Measurements from ENCODE around the gene HES4. TPM values are rescaled to one million over a fixed set of nuclear protein-coding genes. Genes with fewer than 3 reads are reported as not detected.

Gene HES4
- total RNA-seq, 1 donor from 2014 or later: 218 TPM

DNA sequence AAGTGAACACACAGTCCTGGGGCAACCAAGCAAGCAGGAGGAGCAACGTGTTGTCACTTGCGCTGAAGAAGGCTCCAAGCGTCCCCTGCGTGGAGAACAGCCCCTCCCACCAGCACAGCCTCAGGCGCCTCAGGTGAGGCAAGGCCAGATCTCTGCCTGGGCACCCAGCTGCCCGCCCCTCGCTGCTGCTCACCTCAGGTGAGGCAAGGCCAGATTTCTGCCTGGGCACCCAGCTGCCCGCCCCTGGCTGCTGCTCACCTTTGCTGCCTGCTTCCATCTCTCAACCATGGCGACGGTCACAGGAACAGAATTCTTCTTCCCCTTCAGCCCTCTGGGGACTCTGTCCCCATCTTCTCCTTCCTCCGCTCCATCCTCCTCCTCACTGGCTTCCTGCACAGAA lies 43.3 kb downstream of the HES4 start:
- Mint-ChIP-seq H3K9me3 (ENCODE audit: unreplicated experiment) (peaks cover 5% of the 10 kb centered on the region), H3K36me3 (ENCODE audit: unreplicated experiment) (no peaks in the 10 kb centered on the region), H3K27ac (ENCODE audit: unreplicated experiment) (no peak overlapping the region), H3K4me3 (ENCODE audit: unreplicated experiment) (no peak overlapping the region), H3K4me1 (ENCODE audit: low read depth, unreplicated experiment) (peaks cover 7% of the 10 kb centered on the region), H3K27me3 (ENCODE audit: unreplicated experiment) (peaks cover 5% of the 10 kb centered on the region)
- TF ChIP-seq, protein P1, sequence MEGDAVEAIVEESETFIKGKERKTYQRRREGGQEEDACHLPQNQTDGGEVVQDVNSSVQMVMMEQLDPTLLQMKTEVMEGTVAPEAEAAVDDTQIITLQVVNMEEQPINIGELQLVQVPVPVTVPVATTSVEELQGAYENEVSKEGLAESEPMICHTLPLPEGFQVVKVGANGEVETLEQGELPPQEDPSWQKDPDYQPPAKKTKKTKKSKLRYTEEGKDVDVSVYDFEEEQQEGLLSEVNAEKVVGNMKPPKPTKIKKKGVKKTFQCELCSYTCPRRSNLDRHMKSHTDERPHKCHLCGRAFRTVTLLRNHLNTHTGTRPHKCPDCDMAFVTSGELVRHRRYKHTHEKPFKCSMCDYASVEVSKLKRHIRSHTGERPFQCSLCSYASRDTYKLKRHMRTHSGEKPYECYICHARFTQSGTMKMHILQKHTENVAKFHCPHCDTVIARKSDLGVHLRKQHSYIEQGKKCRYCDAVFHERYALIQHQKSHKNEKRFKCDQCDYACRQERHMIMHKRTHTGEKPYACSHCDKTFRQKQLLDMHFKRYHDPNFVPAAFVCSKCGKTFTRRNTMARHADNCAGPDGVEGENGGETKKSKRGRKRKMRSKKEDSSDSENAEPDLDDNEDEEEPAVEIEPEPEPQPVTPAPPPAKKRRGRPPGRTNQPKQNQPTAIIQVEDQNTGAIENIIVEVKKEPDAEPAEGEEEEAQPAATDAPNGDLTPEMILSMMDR (IDR thresholded peaks at IDR 0.05; ENCODE audit: partially characterized antibody, unreplicated experiment): no peak
- DNase-seq: no peak

DNA sequence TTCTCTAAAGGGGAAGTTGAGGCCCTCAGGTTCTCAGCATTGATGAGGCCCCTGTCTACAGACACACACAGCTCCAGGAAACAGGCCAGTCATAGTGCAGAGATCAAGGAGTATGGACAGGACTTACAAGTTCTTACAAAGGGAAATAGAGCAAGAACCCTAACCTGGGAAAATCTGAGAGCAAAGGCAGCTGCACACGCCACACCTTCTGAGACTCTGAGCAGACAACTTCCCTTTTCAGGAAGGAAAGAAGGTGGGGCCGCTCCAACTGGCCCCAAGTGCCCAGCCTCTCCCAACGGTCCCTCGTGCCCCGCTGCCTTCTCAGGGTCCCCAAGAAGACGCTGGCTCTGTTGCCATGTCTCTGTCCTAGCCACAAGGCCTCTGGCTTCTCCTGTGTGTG lies 44.4 kb downstream of the HES4 start:
- H3K4me3 Mint-ChIP-seq (ENCODE audit: unreplicated experiment): no peak overlapping the region
- H3K27me3 Mint-ChIP-seq (ENCODE audit: unreplicated experiment): peaks cover 5% of the 10 kb centered on the region
- H3K9me3 Mint-ChIP-seq (ENCODE audit: unreplicated experiment): peaks cover 6% of the 10 kb centered on the region
- no peaks in the 10 kb centered on the region for H3K36me3 Mint-ChIP-seq (ENCODE audit: unreplicated experiment)
- DNase-seq: no peak
- TF ChIP-seq, protein P1 (IDR thresholded peaks at IDR 0.05; ENCODE audit: partially characterized antibody, unreplicated experiment): no peak
- peaks cover 7% of the 10 kb centered on the region for H3K4me1 Mint-ChIP-seq (ENCODE audit: low read depth, unreplicated experiment)
- H3K27ac Mint-ChIP-seq (ENCODE audit: unreplicated experiment): no peak overlapping the region

DNA sequence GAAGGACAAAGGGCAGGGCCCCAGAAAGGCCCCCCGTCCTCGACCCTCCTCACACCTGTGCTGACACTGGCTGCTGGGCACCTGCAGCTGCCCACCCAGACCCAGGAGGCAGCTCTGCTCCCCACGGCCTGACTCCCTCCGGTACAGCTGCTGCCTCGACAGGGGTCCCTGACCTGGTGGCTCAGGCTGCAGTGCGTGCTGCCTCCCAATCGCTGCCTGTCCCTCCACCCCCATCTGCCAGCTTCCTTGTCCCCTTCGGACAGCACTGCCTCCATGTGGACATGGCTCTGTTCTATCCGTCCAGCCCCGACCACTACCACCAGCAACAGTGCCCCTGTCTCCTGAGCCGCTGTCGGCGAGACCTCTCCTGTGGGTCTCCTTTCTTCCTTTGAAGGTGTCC lies 45.0 kb downstream of the HES4 start:
- Mint-ChIP-seq H3K4me1 (ENCODE audit: low read depth, unreplicated experiment) (peaks cover 7% of the 10 kb centered on the region), H3K9me3 (ENCODE audit: unreplicated experiment) (peaks cover 6% of the 10 kb centered on the region), H3K36me3 (ENCODE audit: unreplicated experiment) (no peaks in the 10 kb centered on the region), H3K27ac (ENCODE audit: unreplicated experiment) (no peak overlapping the region), H3K27me3 (ENCODE audit: unreplicated experiment) (peaks cover 5% of the 10 kb centered on the region), H3K4me3 (ENCODE audit: unreplicated experiment) (peak overlapping the region; percentile 20)
- no peak for DNase-seq
- TF ChIP-seq, protein P1 (IDR thresholded peaks at IDR 0.05; ENCODE audit: partially characterized antibody, unreplicated experiment): no peak

DNA sequence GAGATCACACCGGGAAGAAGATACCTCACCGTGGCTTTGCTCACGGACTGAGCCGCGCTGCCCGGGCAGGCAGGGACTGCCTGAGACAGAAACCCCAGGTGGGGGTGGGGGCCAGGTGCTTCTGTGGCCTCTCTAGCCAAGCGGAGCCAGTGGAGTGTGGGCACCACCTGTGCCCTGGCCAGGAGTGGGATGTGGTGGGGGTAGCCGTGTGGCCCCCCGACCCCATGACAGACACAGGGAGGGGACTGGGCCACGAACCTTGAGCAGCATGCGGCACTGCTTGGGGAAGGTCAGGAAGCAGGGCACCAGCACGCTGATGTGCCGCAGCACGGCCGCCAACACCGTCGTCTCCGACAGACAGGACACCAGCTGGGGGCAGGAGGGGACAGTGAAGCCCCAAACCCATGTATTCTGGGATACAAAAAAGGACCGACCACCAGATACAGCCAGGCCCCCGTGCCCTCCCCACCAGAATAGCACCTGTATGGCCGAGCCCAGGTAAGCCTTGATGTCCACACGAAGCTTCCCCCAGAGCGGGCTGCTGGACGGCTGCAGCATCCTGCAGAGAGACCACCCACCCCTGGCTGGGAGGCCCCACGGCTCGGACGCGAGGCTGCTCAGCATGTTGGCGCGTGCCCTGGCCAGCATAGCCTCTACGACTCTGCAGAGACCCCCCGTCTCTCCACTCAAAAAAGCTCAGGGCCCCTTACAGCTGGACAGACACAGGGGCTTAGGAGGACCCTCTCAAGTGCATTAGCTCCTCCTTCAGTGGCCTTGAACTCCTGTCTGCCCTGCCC lies 46.2 kb downstream of the HES4 start:
- H3K4me1 Mint-ChIP-seq (ENCODE audit: low read depth, unreplicated experiment): peaks cover 7% of the 10 kb centered on the region
- peaks cover 6% of the 10 kb centered on the region for H3K9me3 Mint-ChIP-seq (ENCODE audit: unreplicated experiment)
- H3K36me3 Mint-ChIP-seq (ENCODE audit: unreplicated experiment): no peaks in the 10 kb centered on the region
- no peak for DNase-seq
- no peak overlapping the region for H3K4me3 Mint-ChIP-seq (ENCODE audit: unreplicated experiment)
- TF ChIP-seq, protein P1 (IDR thresholded peaks at IDR 0.05; ENCODE audit: partially characterized antibody, unreplicated experiment): no peak
- H3K27ac Mint-ChIP-seq (ENCODE audit: unreplicated experiment): no peak overlapping the region
- H3K27me3 Mint-ChIP-seq (ENCODE audit: unreplicated experiment): peaks cover 6% of the 10 kb centered on the region

DNA sequence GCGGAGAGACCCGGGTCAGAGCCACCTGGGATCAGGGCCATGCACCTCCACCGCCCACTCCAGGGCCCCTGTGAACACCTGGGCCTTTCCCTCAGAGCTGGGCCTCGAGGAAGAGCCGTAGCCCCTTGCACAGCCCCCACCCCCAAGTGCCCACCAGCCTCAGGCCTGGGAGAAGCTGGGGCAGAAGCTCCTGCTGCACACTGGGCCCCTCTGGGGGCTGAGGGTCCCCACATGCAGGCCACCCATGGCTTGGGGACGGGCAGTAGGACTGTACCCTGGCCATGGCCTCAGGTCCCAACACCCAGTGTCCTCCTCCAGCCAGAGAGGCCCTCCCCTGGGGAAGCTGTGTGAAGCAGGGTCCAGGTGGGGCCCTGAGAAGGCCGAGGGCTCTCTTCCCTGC lies 47.3 kb downstream of the HES4 start:
- no peak overlapping the region for H3K27ac Mint-ChIP-seq (ENCODE audit: unreplicated experiment)
- H3K36me3 Mint-ChIP-seq (ENCODE audit: unreplicated experiment): no peaks in the 10 kb centered on the region
- no peak overlapping the region for H3K4me3 Mint-ChIP-seq (ENCODE audit: unreplicated experiment)
- TF ChIP-seq, protein P1 (IDR thresholded peaks at IDR 0.05; ENCODE audit: partially characterized antibody, unreplicated experiment): no peak
- DNase-seq: no peak
- H3K27me3 Mint-ChIP-seq (ENCODE audit: unreplicated experiment): peaks cover 4% of the 10 kb centered on the region
- peaks cover 4% of the 10 kb centered on the region for H3K9me3 Mint-ChIP-seq (ENCODE audit: unreplicated experiment)
- peaks cover 2% of the 10 kb centered on the region for H3K4me1 Mint-ChIP-seq (ENCODE audit: low read depth, unreplicated experiment)

All from glutamatergic neuron (in vitro differentiated cells).